HepG2 (cell line): ENCODE data around the gene PMEL. TPM values are rescaled to one million over a fixed set of nuclear protein-coding genes. Genes with fewer than 3 reads are reported as not detected.
A peak's percentile ranks its signal among the peaks of the same experiment; 100 is the strongest.

Experiments
- DMTF1 ChIP-seq: sonication (generic); formaldehyde crosslinking; IDR thresholded peaks from 2 replicates; pipeline ENCODE4 v1.4.0; 2020; ENCODE audit warnings: mild to moderate bottlenecking, missing genetic modification reagents
- KLF16 ChIP-seq, 2 experiments: sonication (generic) in 1 of 2; formaldehyde crosslinking in 1 of 2; IDR thresholded peaks; 2 replicates each; pipeline versions ENCODE4 v1.6.1 to v1.8.0; 2016 to 2023; ENCODE audit warnings: missing genetic modification reagents in 2 of 2, missing compliant biosample characterization in 1 of 2
- MEF2D ChIP-seq: sonication (generic); formaldehyde crosslinking; IDR thresholded peaks from 2 replicates; pipeline ENCODE4 v1.5.1; 2020; ENCODE audit warnings: mild to moderate bottlenecking, missing genetic modification reagents
- NCOA2 ChIP-seq: sonication (generic); formaldehyde crosslinking; IDR thresholded peaks from 2 replicates; pipeline ENCODE4 v1.8.0; 2022; ENCODE audit warnings: inconsistent platforms
- SNAPC4 ChIP-seq: sonication (generic); formaldehyde crosslinking; IDR thresholded peaks from 2 replicates; pipeline ENCODE4 v1.4.0; 2020; ENCODE audit warnings: mild to moderate bottlenecking, missing genetic modification reagents
- SP4 ChIP-seq: sonication (generic); formaldehyde crosslinking; IDR thresholded peaks from 2 replicates; pipeline ENCODE4 v1.8.1; 2023; ENCODE audit warnings: mild to moderate bottlenecking, missing genetic modification reagents
- TRIM22 ChIP-seq: fragments of 450-650 bp; IDR thresholded peaks from 2 replicates; pipeline ENCODE4 v1.6.1; 2017
- ZBED4 ChIP-seq: sonication (generic); formaldehyde crosslinking; IDR thresholded peaks from 2 replicates; pipeline ENCODE4 v1.4.0; 2020; ENCODE audit warnings: missing genetic modification reagents, borderline replicate concordance
- ZBTB20 ChIP-seq: sonication (generic); formaldehyde crosslinking; IDR thresholded peaks from 2 replicates; pipeline ENCODE4 v1.8.1; 2023; ENCODE audit warnings: missing genetic modification reagents, low read depth, mild to moderate bottlenecking, borderline replicate concordance
- ZNF180 ChIP-seq: sonication (generic); formaldehyde crosslinking; IDR thresholded peaks from 2 replicates; pipeline ENCODE4 v1.4.0; 2020; ENCODE audit warnings: low read depth, missing genetic modification reagents, borderline replicate concordance
- ZNF530 ChIP-seq: sonication (generic); formaldehyde crosslinking; IDR thresholded peaks from 2 replicates; pipeline ENCODE4 v1.5.0; 2020; ENCODE audit warnings: low read depth, mild to moderate bottlenecking, missing genetic modification reagents
- ZNF605 ChIP-seq: sonication (generic); formaldehyde crosslinking; IDR thresholded peaks from 2 replicates; pipeline ENCODE4 v1.8.0; 2022; ENCODE audit warnings: mild to moderate bottlenecking, missing genetic modification reagents
- ZNF891 ChIP-seq: sonication (generic); formaldehyde crosslinking; IDR thresholded peaks from 2 replicates; pipeline ENCODE4 v1.5.0; 2020; ENCODE audit warnings: mild to moderate bottlenecking, missing genetic modification reagents
- polyA plus RNA-seq, 8 experiments: library from polyadenylated mRNA; depleted of rRNA in 3 of 8; stranded (reverse) in 7 of 8; unstranded in 1 of 8; fragments of >200 nt; fragmentation: Illumina TruSeq in 4 of 8; extraction: Trizol in 4 of 8; gene quantifications; 2 replicates each; pipeline versions ENCODE4 v1.2.1 to v1.2.3, GENCODE V29; 2011 to 2016; ENCODE audit warnings: low read depth in 4 of 8, missing spikeins in 1 of 8, mixed read lengths in 1 of 8; ENCODE audit not compliant: insufficient read depth in 1 of 8
- total RNA-seq, 5 experiments: library from RNA; depleted of rRNA; stranded (reverse); fragments of >200 nt; fragmentation: Illumina TruSeq; extraction: Trizol; gene quantifications; 2 replicates each; pipeline ENCODE4 v1.2.3, GENCODE V29; 2016; ENCODE audit warnings: low read depth in 1 of 5
- TF ChIP-seq, protein P1 (sequence below): sonication (generic); formaldehyde crosslinking; IDR thresholded peaks from 2 replicates; pipeline ENCODE4 v1.4.0; 2020; ENCODE audit warnings: mild to moderate bottlenecking, missing genetic modification reagents

PMEL gene
- total and polyA plus RNA-seq, 2 of the 13 experiments (the other 11 are each of a cell fraction or from before 2014, with no cell fraction given): 0.49 to 3.3 TPM

DNA sequence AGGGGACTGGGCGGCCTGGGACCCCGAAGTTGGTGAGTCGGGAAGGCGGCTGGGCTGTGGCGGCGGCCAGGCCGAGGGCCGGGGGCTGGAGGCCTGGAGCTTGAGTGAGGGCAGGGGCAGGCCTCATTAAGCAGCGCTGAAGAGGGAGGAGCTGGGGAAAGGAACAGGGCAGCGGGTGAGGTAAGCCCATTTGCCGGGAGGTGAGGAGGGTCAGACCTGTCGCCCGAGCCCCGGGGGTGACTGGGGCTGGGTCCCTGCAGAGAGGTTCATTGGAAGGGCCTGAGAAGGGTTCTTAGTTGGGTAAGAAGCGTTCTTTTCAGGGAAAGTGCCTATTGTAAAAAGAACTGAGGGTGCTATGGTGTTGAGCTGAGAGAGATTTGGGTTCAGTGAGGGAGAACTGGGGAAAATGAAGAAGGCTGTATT is 8.5 kb upstream of the PMEL start (continued):
- TF ChIP-seq ZNF605 (CRISPR knock-in tag): no peak
- TF ChIP-seq ZNF530 (CRISPR knock-in tag): no peak
- TF ChIP-seq, protein P1, sequence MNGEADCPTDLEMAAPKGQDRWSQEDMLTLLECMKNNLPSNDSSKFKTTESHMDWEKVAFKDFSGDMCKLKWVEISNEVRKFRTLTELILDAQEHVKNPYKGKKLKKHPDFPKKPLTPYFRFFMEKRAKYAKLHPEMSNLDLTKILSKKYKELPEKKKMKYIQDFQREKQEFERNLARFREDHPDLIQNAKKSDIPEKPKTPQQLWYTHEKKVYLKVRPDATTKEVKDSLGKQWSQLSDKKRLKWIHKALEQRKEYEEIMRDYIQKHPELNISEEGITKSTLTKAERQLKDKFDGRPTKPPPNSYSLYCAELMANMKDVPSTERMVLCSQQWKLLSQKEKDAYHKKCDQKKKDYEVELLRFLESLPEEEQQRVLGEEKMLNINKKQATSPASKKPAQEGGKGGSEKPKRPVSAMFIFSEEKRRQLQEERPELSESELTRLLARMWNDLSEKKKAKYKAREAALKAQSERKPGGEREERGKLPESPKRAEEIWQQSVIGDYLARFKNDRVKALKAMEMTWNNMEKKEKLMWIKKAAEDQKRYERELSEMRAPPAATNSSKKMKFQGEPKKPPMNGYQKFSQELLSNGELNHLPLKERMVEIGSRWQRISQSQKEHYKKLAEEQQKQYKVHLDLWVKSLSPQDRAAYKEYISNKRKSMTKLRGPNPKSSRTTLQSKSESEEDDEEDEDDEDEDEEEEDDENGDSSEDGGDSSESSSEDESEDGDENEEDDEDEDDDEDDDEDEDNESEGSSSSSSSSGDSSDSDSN (CRISPR knock-in tag): peak; percentile 70; the same call in 1 of the 2 replicates
- no peak for TF ChIP-seq ZNF180 (CRISPR knock-in tag)
- no peak for TF ChIP-seq DMTF1 (CRISPR knock-in tag)
- TF ChIP-seq TRIM22: no peak
- no peak; a peak in 1 of 4 replicates for TF ChIP-seq KLF16 (CRISPR knock-in tag; IDR thresholded peaks at IDR 0.05)
- TF ChIP-seq NCOA2 (CRISPR knock-in tag): no peak
- 0 out of 2 replicates have a peak, but pooled peaks have one; percentile 7 for TF ChIP-seq SNAPC4
- TF ChIP-seq SP4 (CRISPR knock-in tag): no peak
- no peak; the same call in 1 of the 2 replicates for TF ChIP-seq MEF2D (CRISPR knock-in tag)
- 0 out of 2 replicates have a peak, but pooled peaks have one; percentile 41 for TF ChIP-seq ZBTB20 (CRISPR knock-in tag)
- no peak; the same call in 1 of the 2 replicates for TF ChIP-seq ZNF891 (CRISPR knock-in tag)
- no peak for TF ChIP-seq ZBED4
